ENCODE data around the gene CHGA. TPM values are rescaled to one million over a fixed set of nuclear protein-coding genes. Genes with fewer than 3 reads are reported as not detected.

The CHGA gene
- polyA plus RNA-seq, 3 donors: not detected

DNA sequence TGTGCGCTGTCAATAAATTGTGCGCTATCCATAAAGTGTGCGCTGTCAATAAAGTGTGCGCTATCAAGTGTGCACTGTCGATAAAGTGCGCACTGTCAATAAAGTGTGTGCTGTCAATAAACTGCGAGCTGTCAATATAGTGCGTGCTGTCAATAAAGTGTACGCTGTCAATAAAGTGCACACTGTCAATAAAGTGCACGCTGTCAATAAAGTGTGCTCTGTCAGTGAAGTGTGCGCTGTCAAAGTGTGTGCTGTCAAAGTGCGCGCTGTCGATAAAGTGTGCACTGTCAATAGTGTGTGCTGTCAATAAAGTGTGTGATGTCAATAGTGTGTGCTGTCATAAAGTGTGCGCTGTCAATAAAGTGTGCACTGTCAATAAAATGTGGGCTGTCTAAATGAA, 2.9 kb upstream of the CHGA start:
- Mint-ChIP-seq H3K4me3 (no peak overlapping the region), H3K4me1 (no peaks in the 10 kb centered on the region), H3K36me3 (no peaks in the 10 kb centered on the region), H3K27me3 (ENCODE audit: low read depth in 3 of 3) (peaks cover 12 to 37% (median 34%) of the 10 kb centered on the region in 3 donors), H3K9me3 (peaks cover 0 to 5% (median 2%) of the 10 kb centered on the region in 7 donors), H3K27ac (no peak overlapping the region)
- no peak overlapping the region for H3K4me3 ChIP-seq (replicated peaks in 1 of 3; ENCODE audit: low read depth in 2 of 3, low read length in 3 of 3)
- no peak for DNase-seq
- H3K9ac ChIP-seq (ENCODE audit: insufficient read depth, low read length, poor library complexity, severe bottlenecking): no peak overlapping the region
- H2AFZ ChIP-seq (ENCODE audit: insufficient read depth, low read depth, low read length, poor library complexity, severe bottlenecking): no peak overlapping the region
- H3K27ac ChIP-seq (ENCODE audit: low read depth in 1 of 2, low read length in 2 of 2): no peak overlapping the region
- no peaks in the 10 kb centered on the region for H3K36me3 ChIP-seq (replicated peaks in 1 of 2; ENCODE audit: control insufficient read depth in 1 of 2, insufficient read depth in 2 of 2, low read length in 2 of 2)
- intact Hi-C loops (cut with micrococcal nuclease): no loop called here
- no peaks in the 10 kb centered on the region for H3K79me2 ChIP-seq (ENCODE audit: insufficient read depth, low read length)
- peaks cover 5 to 15% of the 10 kb centered on the region in 2 donors for H3K27me3 ChIP-seq (ENCODE audit: control insufficient read depth in 2 of 2, insufficient read depth in 2 of 2, low read length in 2 of 2)
- no peaks in the 10 kb centered on the region for H4K20me1 ChIP-seq (ENCODE audit: insufficient read depth, low read length)
- no peaks in the 10 kb centered on the region for H3K4me1 ChIP-seq (ENCODE audit: control insufficient read depth in 1 of 2, insufficient read depth in 2 of 2, low read length in 2 of 2)
- H3K4me2 ChIP-seq (replicated peaks; ENCODE audit: extremely low read depth, low read length, poor library complexity, severe bottlenecking): no peak overlapping the region
- TF ChIP-seq, protein P1, sequence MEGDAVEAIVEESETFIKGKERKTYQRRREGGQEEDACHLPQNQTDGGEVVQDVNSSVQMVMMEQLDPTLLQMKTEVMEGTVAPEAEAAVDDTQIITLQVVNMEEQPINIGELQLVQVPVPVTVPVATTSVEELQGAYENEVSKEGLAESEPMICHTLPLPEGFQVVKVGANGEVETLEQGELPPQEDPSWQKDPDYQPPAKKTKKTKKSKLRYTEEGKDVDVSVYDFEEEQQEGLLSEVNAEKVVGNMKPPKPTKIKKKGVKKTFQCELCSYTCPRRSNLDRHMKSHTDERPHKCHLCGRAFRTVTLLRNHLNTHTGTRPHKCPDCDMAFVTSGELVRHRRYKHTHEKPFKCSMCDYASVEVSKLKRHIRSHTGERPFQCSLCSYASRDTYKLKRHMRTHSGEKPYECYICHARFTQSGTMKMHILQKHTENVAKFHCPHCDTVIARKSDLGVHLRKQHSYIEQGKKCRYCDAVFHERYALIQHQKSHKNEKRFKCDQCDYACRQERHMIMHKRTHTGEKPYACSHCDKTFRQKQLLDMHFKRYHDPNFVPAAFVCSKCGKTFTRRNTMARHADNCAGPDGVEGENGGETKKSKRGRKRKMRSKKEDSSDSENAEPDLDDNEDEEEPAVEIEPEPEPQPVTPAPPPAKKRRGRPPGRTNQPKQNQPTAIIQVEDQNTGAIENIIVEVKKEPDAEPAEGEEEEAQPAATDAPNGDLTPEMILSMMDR (IDR thresholded peaks at IDR 0.05): no peak
- 95% methylated on average over 15 of the region's 15 CpGs for WGBS (ENCODE audit: insufficient coverage)
- H3K9me3 ChIP-seq (replicated peaks in 1 of 2; ENCODE audit: control insufficient read depth in 1 of 2, insufficient read depth in 1 of 2, low read length in 2 of 2): no peaks in the 10 kb centered on the region

DNA sequence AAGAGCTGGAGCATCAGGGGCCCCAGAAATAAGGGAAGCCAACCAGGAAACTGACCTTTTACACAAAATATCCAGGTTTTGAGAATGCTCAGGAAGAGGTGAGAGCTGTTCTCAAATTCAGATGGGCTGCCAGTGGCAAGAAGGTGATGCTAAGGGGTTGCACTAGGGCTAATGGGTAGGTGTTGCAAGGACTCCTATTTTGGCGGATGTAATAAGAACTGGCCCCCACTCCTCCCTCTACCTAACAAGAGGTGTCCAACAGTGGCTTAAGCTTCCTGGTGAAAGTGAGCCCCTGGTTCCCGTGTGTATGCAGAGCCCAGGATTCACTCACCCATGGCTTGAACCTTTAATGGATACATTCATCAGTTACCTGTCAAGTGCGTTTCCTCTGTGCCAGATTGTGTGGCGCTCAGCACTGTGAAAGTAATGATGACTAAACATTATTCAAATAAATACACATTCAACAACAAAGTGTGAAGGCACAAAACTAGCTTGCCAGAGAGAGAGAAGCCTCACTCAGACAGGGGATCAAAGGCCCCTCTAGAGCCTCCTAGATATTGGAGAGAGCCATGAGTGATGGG, 705 bp upstream of the CHGA start:
- no peak overlapping the region for H3K27ac ChIP-seq (ENCODE audit: low read depth in 1 of 2, low read length in 2 of 2)
- no peaks in the 10 kb centered on the region for H3K4me1 Mint-ChIP-seq
- intact Hi-C loops (cut with micrococcal nuclease): no loop called here
- peaks cover 5 to 15% of the 10 kb centered on the region in 2 donors for H3K27me3 ChIP-seq (ENCODE audit: control insufficient read depth in 2 of 2, insufficient read depth in 2 of 2, low read length in 2 of 2)
- no peak overlapping the region for H3K9ac ChIP-seq (ENCODE audit: insufficient read depth, low read length, poor library complexity, severe bottlenecking)
- no peaks in the 10 kb centered on the region for H3K36me3 ChIP-seq (replicated peaks in 1 of 2; ENCODE audit: control insufficient read depth in 1 of 2, insufficient read depth in 2 of 2, low read length in 2 of 2)
- no peaks in the 10 kb centered on the region for H3K36me3 Mint-ChIP-seq
- H3K4me3 Mint-ChIP-seq: peak overlapping the region in 1 of 2 donors; percentile 71
- H3K9me3 ChIP-seq (replicated peaks in 1 of 2; ENCODE audit: control insufficient read depth in 1 of 2, insufficient read depth in 1 of 2, low read length in 2 of 2): no peaks in the 10 kb centered on the region
- H3K4me2 ChIP-seq (replicated peaks; ENCODE audit: extremely low read depth, low read length, poor library complexity, severe bottlenecking): no peak overlapping the region
- H3K4me1 ChIP-seq (ENCODE audit: control insufficient read depth in 1 of 2, insufficient read depth in 2 of 2, low read length in 2 of 2): no peaks in the 10 kb centered on the region
- H3K27ac Mint-ChIP-seq: no peak overlapping the region
- no peak overlapping the region for H3K4me3 ChIP-seq (replicated peaks in 1 of 3; ENCODE audit: low read depth in 2 of 3, low read length in 3 of 3)
- DNase-seq: no peak
- H4K20me1 ChIP-seq (ENCODE audit: insufficient read depth, low read length): no peaks in the 10 kb centered on the region
- peaks cover 0 to 5% (median 0%) of the 10 kb centered on the region in 7 donors for H3K9me3 Mint-ChIP-seq
- H2AFZ ChIP-seq (ENCODE audit: insufficient read depth, low read depth, low read length, poor library complexity, severe bottlenecking): no peak overlapping the region
- WGBS (ENCODE audit: insufficient coverage): no CpG with 5 or more reads among the region's 4 CpGs
- no peaks in the 10 kb centered on the region for H3K79me2 ChIP-seq (ENCODE audit: insufficient read depth, low read length)
- TF ChIP-seq, protein P1 (IDR thresholded peaks at IDR 0.05): no peak
- peaks cover 17 to 45% (median 36%) of the 10 kb centered on the region in 3 donors for H3K27me3 Mint-ChIP-seq (ENCODE audit: low read depth in 3 of 3)
